Upper lobe of left lung (tissue), 6 donors: ENCODE results near the gene CSN1S1. TPM values are rescaled to one million over a fixed set of nuclear protein-coding genes. Genes with fewer than 3 reads are reported as not detected.

Source experiments
- ATAC-seq, 2 donors: fragments of 200-7000 bp; cut with Tn5 transposase; one replicate each; pipeline ENCODE4 v1.9.1; 2022; ENCODE audit warnings: mild to moderate bottlenecking in 2 of 2, moderate library complexity in 2 of 2; ENCODE audit not compliant: low FRiP score in 2 of 2
- DNase-seq, 2 donors: peaks; one replicate each; pipeline ENCODE4 v3.0.0-alpha.2; 2019 to 2020
- H3K27ac ChIP-seq, 4 donors: fragments of 200-600 bp; sonication (generic); one replicate each; pipeline ENCODE4 v1.5.1; 2016 to 2019
- H3K27me3 ChIP-seq, 4 donors: fragments of 200-600 bp; sonication (generic); one replicate each; pipeline ENCODE4 v1.5.1; 2017 to 2019
- H3K36me3 ChIP-seq, 4 donors: fragments of 200-600 bp; sonication (generic); one replicate each; pipeline ENCODE4 v1.5.1; 2016 to 2019
- H3K4me1 ChIP-seq, 4 donors: fragments of 200-600 bp; sonication (generic); one replicate each; pipeline ENCODE4 v1.5.1; 2018 to 2019
- H3K4me3 ChIP-seq, 4 donors: fragments of 200-600 bp; sonication (generic); one replicate each; pipeline ENCODE4 v1.5.1; 2017 to 2019; ENCODE audit warnings: mild to moderate bottlenecking in 2 of 4, moderate library complexity in 1 of 4
- H3K9me3 ChIP-seq, 4 donors: fragments of 200-600 bp; sonication (generic); one replicate each; pipeline ENCODE4 v1.5.1; 2018 to 2019
- EP300 ChIP-seq, 4 donors: sonication (generic); formaldehyde crosslinking; IDR thresholded peaks; one replicate each; pipeline ENCODE4 v1.5.1; 2017; ENCODE audit warnings: antibody characterized with exemption in 4 of 4, control low read depth in 2 of 4
- POLR2A ChIP-seq, 4 donors: fragments of 450-650 bp; IDR thresholded peaks; one replicate each; pipeline ENCODE4 v1.5.1; 2016 to 2017; ENCODE audit warnings: antibody characterized with exemption in 4 of 4, mild to moderate bottlenecking in 2 of 4
- POLR2AphosphoS5 ChIP-seq, 2 donors: sonication (generic); formaldehyde crosslinking; IDR thresholded peaks; one replicate each; pipeline ENCODE4 v1.5.1; 2017; ENCODE audit warnings: antibody characterized with exemption in 2 of 2
- WGBS, 2 donors: methylation state at CpG; one replicate each; pipeline ENCODE4 v1.1.5; 2017 to 2018; 5-methylcytosine and 5-hydroxymethylcytosine counted together
- total RNA-seq, 6 donors: library from RNA; depleted of rRNA in 4 of 6; stranded (reverse); fragments of >200 nt in 4 of 6; gene quantifications; one replicate each; pipeline versions ENCODE4 v1.1.0 to v1.2.1, GENCODE V29; 2016 to 2021
- TF ChIP-seq, protein P1 (sequence below), 6 experiments: fragments of 450-650 bp in 4 of 6; fragments of 200-600 bp in 2 of 6; sonication (generic) in 2 of 6; IDR thresholded peaks; one replicate each; pipeline ENCODE4 v1.5.1; 2016 to 2019; ENCODE audit warnings: antibody characterized with exemption in 6 of 6
- donor health status: DM: no; HTN: no; CAD: no; lungs with moderate emphysema.
- donor health status: DM: no; HTN: yes; CAD: no; lungs with severe emphysema.

CSN1S1 gene
- total RNA-seq, 6 donors from 2014 or later: not detected

DNA sequence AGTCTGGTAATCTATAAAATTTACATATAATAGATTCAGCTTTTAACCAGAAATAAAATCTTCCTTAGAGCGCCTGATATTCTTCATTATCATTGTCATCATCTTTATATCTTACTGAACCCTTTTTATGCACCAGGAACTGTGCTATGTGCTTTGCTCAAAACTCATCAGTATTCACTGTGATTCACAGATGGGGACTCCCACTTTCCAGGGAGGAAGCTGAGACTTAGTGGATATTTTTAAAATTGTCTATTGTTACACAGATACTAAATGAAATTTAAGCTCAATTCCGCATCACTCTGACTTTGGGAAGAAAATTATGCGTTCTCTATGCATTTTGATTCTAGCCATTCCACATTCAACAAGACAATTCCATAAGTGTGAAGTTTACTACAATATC, 36.1 kb upstream of the CSN1S1 start:
- Histone ChIP-seq H3K27me3 (no peaks in the 10 kb centered on the region), H3K4me1 (no peaks in the 10 kb centered on the region), H3K9me3 (no peaks in the 10 kb centered on the region), H3K4me3 (no peak overlapping the region), H3K36me3 (no peaks in the 10 kb centered on the region), H3K27ac (no peak overlapping the region)
- ATAC-seq (no peak), DNase-seq (no peak)
- WGBS, 2 donors: 89 to 92% methylated on average over 3 of the region's 3 CpGs
- TF ChIP-seq POLR2AphosphoS5 (IDR thresholded peaks at IDR 0.05): no peak
- no peak for TF ChIP-seq POLR2A (IDR thresholded peaks at IDR 0.05)
- TF ChIP-seq, protein P1, sequence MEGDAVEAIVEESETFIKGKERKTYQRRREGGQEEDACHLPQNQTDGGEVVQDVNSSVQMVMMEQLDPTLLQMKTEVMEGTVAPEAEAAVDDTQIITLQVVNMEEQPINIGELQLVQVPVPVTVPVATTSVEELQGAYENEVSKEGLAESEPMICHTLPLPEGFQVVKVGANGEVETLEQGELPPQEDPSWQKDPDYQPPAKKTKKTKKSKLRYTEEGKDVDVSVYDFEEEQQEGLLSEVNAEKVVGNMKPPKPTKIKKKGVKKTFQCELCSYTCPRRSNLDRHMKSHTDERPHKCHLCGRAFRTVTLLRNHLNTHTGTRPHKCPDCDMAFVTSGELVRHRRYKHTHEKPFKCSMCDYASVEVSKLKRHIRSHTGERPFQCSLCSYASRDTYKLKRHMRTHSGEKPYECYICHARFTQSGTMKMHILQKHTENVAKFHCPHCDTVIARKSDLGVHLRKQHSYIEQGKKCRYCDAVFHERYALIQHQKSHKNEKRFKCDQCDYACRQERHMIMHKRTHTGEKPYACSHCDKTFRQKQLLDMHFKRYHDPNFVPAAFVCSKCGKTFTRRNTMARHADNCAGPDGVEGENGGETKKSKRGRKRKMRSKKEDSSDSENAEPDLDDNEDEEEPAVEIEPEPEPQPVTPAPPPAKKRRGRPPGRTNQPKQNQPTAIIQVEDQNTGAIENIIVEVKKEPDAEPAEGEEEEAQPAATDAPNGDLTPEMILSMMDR (IDR thresholded peaks at IDR 0.05): no peak
- TF ChIP-seq EP300 (IDR thresholded peaks at IDR 0.05): no peak

- Histone ChIP-seq H3K27me3 (no peaks in the 10 kb centered on the region), H3K4me3 (no peak overlapping the region), H3K9me3 (no peaks in the 10 kb centered on the region), H3K4me1 (no peaks in the 10 kb centered on the region), H3K36me3 (no peaks in the 10 kb centered on the region), H3K27ac (no peak overlapping the region)
- TF ChIP-seq POLR2AphosphoS5 (IDR thresholded peaks at IDR 0.05) (no peak), EP300 (IDR thresholded peaks at IDR 0.05) (no peak), POLR2A (IDR thresholded peaks at IDR 0.05) (no peak)
- TF ChIP-seq, protein P1 (IDR thresholded peaks at IDR 0.05): peak in 5 of 6 experiments; percentile 16 to 26 (median 21)
- no peak for ATAC-seq
- no peak for DNase-seq
Observed at GRCh38 chr4:69896530-69897116, 34.2 kb upstream of the CSN1S1 start.

- 61 to 63% methylated on average over 1 of the region's 1 CpG for WGBS, 2 donors
- H3K4me3 ChIP-seq: no peak overlapping the region
- H3K27ac ChIP-seq: no peak overlapping the region
- H3K27me3 ChIP-seq: no peaks in the 10 kb centered on the region
- no peaks in the 10 kb centered on the region for H3K36me3 ChIP-seq
- no peaks in the 10 kb centered on the region for H3K4me1 ChIP-seq
- H3K9me3 ChIP-seq: no peaks in the 10 kb centered on the region
- TF ChIP-seq POLR2AphosphoS5 (IDR thresholded peaks at IDR 0.05): no peak
- TF ChIP-seq, protein P1 (IDR thresholded peaks at IDR 0.05): no peak
- DNase-seq: no peak
- ATAC-seq: no peak
Observed at GRCh38 chr4:69907151-69907550, 23.7 kb upstream of the CSN1S1 start.

GRCh38 chr4:69909195-69909594, 21.7 kb upstream of the CSN1S1 start:
- 91 to 97% methylated on average over 4 of the region's 4 CpGs for WGBS, 2 donors
- H3K4me1 ChIP-seq: no peaks in the 10 kb centered on the region
- no peaks in the 10 kb centered on the region for H3K27me3 ChIP-seq
- H3K36me3 ChIP-seq: no peaks in the 10 kb centered on the region
- no peak for DNase-seq
- TF ChIP-seq POLR2A (IDR thresholded peaks at IDR 0.05) (no peak), EP300 (IDR thresholded peaks at IDR 0.05) (no peak), POLR2AphosphoS5 (IDR thresholded peaks at IDR 0.05) (no peak)
- TF ChIP-seq, protein P1 (IDR thresholded peaks at IDR 0.05): no peak
- H3K9me3 ChIP-seq: no peaks in the 10 kb centered on the region
- ATAC-seq: no peak
- H3K4me3 ChIP-seq: no peak overlapping the region
- no peak overlapping the region for H3K27ac ChIP-seq

DNA sequence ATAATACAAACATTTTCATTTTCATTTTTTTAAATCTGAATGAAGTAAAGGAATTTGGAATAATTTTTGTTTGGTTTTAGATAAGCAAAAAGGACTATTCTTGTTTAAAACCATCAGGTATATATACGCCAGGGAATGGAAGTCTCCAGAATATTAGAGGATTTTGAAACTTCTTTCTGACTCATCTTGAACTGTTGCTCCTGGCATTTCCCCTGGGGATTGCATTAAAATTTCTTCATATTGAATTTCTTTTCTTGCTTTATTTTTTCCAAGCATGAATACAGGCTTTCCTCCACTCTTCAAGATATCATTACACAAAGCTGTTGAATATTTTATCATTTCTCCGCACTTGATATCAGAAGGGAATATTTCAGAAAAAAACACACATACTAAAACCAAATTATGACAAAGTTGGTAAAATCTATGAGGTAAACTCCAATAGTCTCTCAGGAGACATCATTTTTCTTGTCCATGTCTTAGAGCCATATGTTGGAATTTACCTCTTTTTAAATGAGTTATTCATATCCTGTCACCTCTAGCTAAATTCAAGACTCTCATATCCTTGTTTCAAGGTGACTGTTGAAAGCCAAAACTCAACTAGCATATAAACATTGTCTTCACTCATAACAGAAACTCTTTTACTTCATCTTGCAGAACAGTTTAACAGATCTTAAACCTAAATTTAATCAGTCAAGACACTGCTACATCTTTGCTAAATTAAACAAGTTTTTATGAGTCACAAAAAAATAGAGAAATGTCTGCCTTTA, 20.7 kb upstream of the CSN1S1 start:
- Histone ChIP-seq H3K27ac (no peak overlapping the region), H3K9me3 (no peaks in the 10 kb centered on the region), H3K27me3 (no peaks in the 10 kb centered on the region), H3K4me1 (no peaks in the 10 kb centered on the region), H3K36me3 (no peaks in the 10 kb centered on the region), H3K4me3 (no peak overlapping the region)
- WGBS, 2 donors: 83 to 85% methylated on average over 2 of the region's 2 CpGs
- TF ChIP-seq, protein P1 (IDR thresholded peaks at IDR 0.05): no peak
- TF ChIP-seq POLR2AphosphoS5 (IDR thresholded peaks at IDR 0.05) (no peak), EP300 (IDR thresholded peaks at IDR 0.05) (no peak)
- no peak for DNase-seq
- no peak for ATAC-seq
